Neutrophil (primary cell): ENCODE measurements around the gene FCGR2B.

Source experiments
- H3K27ac ChIP-seq: fragments of 200-600 bp; sonication (generic); 2 replicates; pipeline ENCODE4 v1.5.1; 2016; ENCODE audit warnings: mild to moderate bottlenecking, moderate library complexity
- H3K27me3 ChIP-seq: fragments of 200-600 bp; sonication (generic); 2 replicates; pipeline ENCODE4 v1.6.0; 2016; ENCODE audit warnings: mild to moderate bottlenecking
- H3K36me3 ChIP-seq: fragments of 200-600 bp; sonication (generic); 2 replicates; pipeline ENCODE4 v1.5.1; 2017
- H3K4me1 ChIP-seq, 2 experiments: fragments of 200-600 bp in 1 of 2; sonication (generic) in 1 of 2; 1 replicate in 1 of 2; 2 replicates in 1 of 2; pipeline versions ENCODE4 v1.5.1 to v1.6.1; 2013 to 2016; ENCODE audit warnings: low read depth in 1 of 2, low read length in 1 of 2, mild to moderate bottlenecking in 1 of 2, moderate library complexity in 1 of 2; ENCODE audit not compliant: control insufficient read depth in 1 of 2, insufficient read depth in 1 of 2
- H3K4me3 ChIP-seq, 2 experiments: fragments of 200-600 bp in 1 of 2; sonication (generic) in 1 of 2; 1 replicate in 1 of 2; 2 replicates in 1 of 2; pipeline ENCODE4 v1.5.1; 2013 to 2016; ENCODE audit warnings: low read depth in 1 of 2, low read length in 1 of 2, mild to moderate bottlenecking in 1 of 2, moderate library complexity in 1 of 2
- H3K9me3 ChIP-seq: fragments of 200-600 bp; sonication (generic); 2 replicates; pipeline ENCODE4 v1.5.1; 2016
- CTCF ChIP-seq: fragments of 200-600 bp; sonication (generic); IDR thresholded peaks from 2 replicates; pipeline ENCODE4 v1.5.1; 2016; ENCODE audit warnings: antibody characterized with exemption

The FCGR2B gene

GRCh38 chr1:161727256-161727924, 64.4 kb downstream of the FCGR2B start:
- no peaks in the 10 kb centered on the region for H3K36me3 ChIP-seq
- no peaks in the 10 kb centered on the region for H3K9me3 ChIP-seq
- H3K27ac ChIP-seq: peak overlapping the region; percentile 64
- TF ChIP-seq CTCF: no peak
- H3K4me3 ChIP-seq: peak overlapping the region; percentile 78 to 82
- H3K27me3 ChIP-seq: peaks cover 100% of the 10 kb centered on the region
- H3K4me1 ChIP-seq: peaks cover 19 to 20% of the 10 kb centered on the region in 2 experiments
